Activated CD4-positive, alpha-beta T cell treated with anti-CD3 and anti-CD28 coated beads, Interleukin-2, amount 50 U/mL, for 48 hours (primary cell): Measurements from ENCODE around the gene MOCS1.
A peak's percentile ranks its signal among the peaks of the same experiment; 100 is the strongest.

Experiments
- DNase-seq, 2 experiments: peaks; one replicate each; pipeline ENCODE4 v3.0.0-alpha.2; 2020

MOCS1 gene

GRCh38 chr6:39899554-39900295 lies 34.5 kb downstream of the MOCS1 start:
- DNase-seq: no peak

GRCh38 chr6:39898625-39899024 lies 35.6 kb downstream of the MOCS1 start:
- no peak for DNase-seq

- DNase-seq: no peak
These were observed 36.6 kb downstream of the MOCS1 start for GRCh38 chr6:39897698-39898097.

GRCh38 chr6:39896701-39897100 lies 37.6 kb downstream of the MOCS1 start:
- DNase-seq: no peak

GRCh38 chr6:39893286-39893685 lies 41.0 kb downstream of the MOCS1 start:
- no peak for DNase-seq

- DNase-seq: peak; percentile 27 to 42
These were observed 41.7 kb downstream of the MOCS1 start for GRCh38 chr6:39892490-39893129.

- no peak for DNase-seq
These were observed 42.3 kb downstream of the MOCS1 start for GRCh38 chr6:39891976-39892375.

- DNase-seq: no peak
These were observed 42.9 kb downstream of the MOCS1 start for GRCh38 chr6:39891353-39891752.

- no peak for DNase-seq
These were observed 45.0 kb downstream of the MOCS1 start for GRCh38 chr6:39889229-39889628.

GRCh38 chr6:39887692-39888450 lies 46.4 kb downstream of the MOCS1 start:
- no peak for DNase-seq

GRCh38 chr6:39886871-39887270 lies 47.4 kb downstream of the MOCS1 start:
- no peak for DNase-seq

GRCh38 chr6:39885691-39886090 lies 48.6 kb downstream of the MOCS1 start:
- no peak for DNase-seq

GRCh38 chr6:39884696-39885095 lies 49.6 kb downstream of the MOCS1 start:
- DNase-seq: no peak

GRCh38 chr6:39882531-39882899 lies 51.7 kb downstream of the MOCS1 start:
- DNase-seq: no peak

- no peak for DNase-seq
These were observed 52.3 kb downstream of the MOCS1 start for GRCh38 chr6:39881851-39882530.

GRCh38 chr6:39880594-39880993 lies 53.7 kb downstream of the MOCS1 start:
- DNase-seq: no peak

- DNase-seq: no peak
These were observed 54.7 kb downstream of the MOCS1 start for GRCh38 chr6:39879535-39879934.

- DNase-seq: no peak
These were observed 57.4 kb downstream of the MOCS1 start for GRCh38 chr6:39876826-39877225.

GRCh38 chr6:39876111-39876510 lies 58.2 kb downstream of the MOCS1 start:
- no peak for DNase-seq

GRCh38 chr6:39873439-39873838 lies 60.8 kb downstream of the MOCS1 start:
- DNase-seq: no peak

GRCh38 chr6:39870950-39871349 lies 63.3 kb downstream of the MOCS1 start:
- no peak for DNase-seq

GRCh38 chr6:39867592-39867991 lies 66.7 kb downstream of the MOCS1 start:
- DNase-seq: no peak
